HCT116 (cell line): Measurements from ENCODE around the gene OR13C4. TPM values are rescaled to one million over a fixed set of nuclear protein-coding genes. Genes with fewer than 3 reads are reported as not detected.

Experiments
- ATAC-seq: fragments of 200-7000 bp; cut with Tn5 transposase; 2 replicates; pipeline ENCODE4 v1.9.1; 2020; ENCODE audit warnings: mild to moderate bottlenecking, moderate library complexity
- BruUV-seq: library from RNA; stranded (reverse); fragments of 400-500 nt; replicated peaks from 2 replicates; lab custom pipeline; 2021; lab: Mats Ljungman, UMichigan
- CTCF ChIA-PET: fragments of 300-600 bp; sonication (Branson Sonifier 250); formaldehyde crosslinking; loops from one replicate; lab custom pipeline; 2021; ENCODE audit warnings: antibody characterized with exemption; lab: Charles Lee
- POLR2A ChIA-PET: fragments of 300-600, 350-600 bp; sonication (Branson Sonifier 250); formaldehyde crosslinking; loops from one replicate; lab custom pipeline; 2021; ENCODE audit warnings: antibody characterized with exemption; lab: Charles Lee
- RAD21 ChIA-PET, 2 experiments: fragments of 300-600 bp; sonication (Branson Sonifier 250); formaldehyde crosslinking; loops; one replicate each; lab custom pipeline; 2023; ENCODE audit warnings: low total read pairs in 2 of 2; ENCODE audit not compliant: uncharacterized antibody in 2 of 2, unreplicated experiment in 2 of 2, low non-redundant PET in 1 of 2; lab: Charles Lee
- DNase-seq: peaks from one replicate; pipeline ENCODE4 v3.0.0-alpha.2; 2010; ENCODE audit warnings: low read depth, low spot score
- H2AFZ ChIP-seq: fragments of 200-600 bp; shearing (Covaris generic), sonication (generic); 2 replicates; pipeline ENCODE4 v1.6.1; 2017; ENCODE audit warnings: low read depth, mixed run types, mixed read lengths, antibody characterized with exemption, low read length; ENCODE audit not compliant: poor library complexity, severe bottlenecking
- H3K27ac ChIP-seq: 2 replicates; pipeline ENCODE4 v1.5.1; 2012; ENCODE audit warnings: low read depth, low read length
- H3K27me3 ChIP-seq: fragments of 200-600 bp; sonication (generic); 2 replicates; pipeline ENCODE4 v1.6.1; 2016; ENCODE audit warnings: mixed run types, low read length, mixed read lengths; ENCODE audit not compliant: insufficient read depth
- H3K36me3 ChIP-seq, 2 experiments: fragments of 200-500 bp in 1 of 2; fragments of 200-600 bp in 1 of 2; sonication (Bioruptor generic) in 1 of 2; sonication (generic) in 1 of 2; 2 replicates each; pipeline versions ENCODE4 v1.5.1 to v1.6.1; 2014 to 2016; ENCODE audit warnings: low read length in 2 of 2, inconsistent platforms in 1 of 2, mixed read lengths in 1 of 2, mixed run types in 1 of 2; ENCODE audit not compliant: insufficient read depth in 2 of 2, control insufficient read depth in 1 of 2
- H3K4me1 ChIP-seq, 2 experiments: fragments of 200-600 bp in 1 of 2; sonication (generic) in 1 of 2; 2 replicates each; pipeline versions ENCODE4 v1.5.1 to v1.6.1; 2012 to 2017; ENCODE audit warnings: low read length in 2 of 2, inconsistent platforms in 1 of 2, mild to moderate bottlenecking in 1 of 2, mixed read lengths in 1 of 2, mixed run types in 1 of 2, moderate library complexity in 1 of 2; ENCODE audit not compliant: insufficient read depth in 2 of 2, control insufficient read depth in 1 of 2
- H3K4me2 ChIP-seq: fragments of 200-600 bp; sonication (generic); 2 replicates; pipeline ENCODE4 v1.6.1; 2017; ENCODE audit warnings: mixed run types, low read length, mixed read lengths
- H3K4me3 ChIP-seq, 2 experiments: fragments of 200-600 bp in 1 of 2; sonication (generic) in 1 of 2; replicated peaks in 1 of 2; 2 replicates each; pipeline ENCODE4 v1.5.1; 2011 to 2016; ENCODE audit warnings: low read length in 2 of 2, control low read depth in 1 of 2, low read depth in 1 of 2, mild to moderate bottlenecking in 1 of 2, mixed read lengths in 1 of 2, mixed run types in 1 of 2
- H3K79me2 ChIP-seq: fragments of 200-600 bp; sonication (generic); 2 replicates; pipeline ENCODE4 v1.6.1; 2017; ENCODE audit warnings: mild to moderate bottlenecking, mixed run types, low read length, moderate library complexity, mixed read lengths; ENCODE audit not compliant: insufficient read depth
- H3K9ac ChIP-seq: fragments of 200-600 bp; sonication (generic); 2 replicates; pipeline ENCODE4 v1.6.1; 2016; ENCODE audit warnings: low read length, mixed read lengths
- H3K9me2 ChIP-seq: fragments of 200-600 bp; sonication (generic), shearing (Covaris generic); 2 replicates; pipeline ENCODE4 v1.6.1; 2017; ENCODE audit warnings: mixed run types, mild to moderate bottlenecking, moderate library complexity; ENCODE audit not compliant: insufficient read depth
- H3K9me3 ChIP-seq, 2 experiments: fragments of 200-500 bp in 1 of 2; fragments of 200-600 bp in 1 of 2; sonication (Bioruptor generic) in 1 of 2; sonication (generic) in 1 of 2; 2 replicates each; pipeline ENCODE4 v1.6.1; 2014 to 2017; ENCODE audit warnings: low read length in 2 of 2, mixed read lengths in 2 of 2, inconsistent platforms in 1 of 2, low read depth in 1 of 2, mild to moderate bottlenecking in 1 of 2, mixed run types in 1 of 2, moderate library complexity in 1 of 2; ENCODE audit not compliant: control insufficient read depth in 1 of 2, insufficient read depth in 1 of 2
- H4K20me1 ChIP-seq: fragments of 200-600 bp; sonication (generic), shearing (Covaris generic); 2 replicates; pipeline ENCODE4 v1.6.1; 2017; ENCODE audit warnings: mixed run types, mild to moderate bottlenecking, moderate library complexity; ENCODE audit not compliant: insufficient read depth
- CTCF ChIP-seq, 3 experiments: fragments of 200-600 bp in 1 of 3; sonication (generic) in 1 of 3; IDR thresholded peaks in 2 of 3; conservative IDR thresholded peaks in 1 of 3; 2 replicates each; pipeline ENCODE4 v1.5.1; 2012 to 2017; ENCODE audit warnings: low read depth in 2 of 3, low read length in 2 of 3, antibody characterized with exemption in 1 of 3, borderline replicate concordance in 1 of 3, control low read depth in 1 of 3, mild to moderate bottlenecking in 1 of 3, mixed read lengths in 1 of 3, mixed run types in 1 of 3, moderate library complexity in 1 of 3; ENCODE audit not compliant: insufficient read depth in 1 of 3
- EGR1 ChIP-seq: IDR thresholded peaks from 2 replicates; pipeline ENCODE4 v1.6.1; 2012; ENCODE audit warnings: low read depth
- ELF1 ChIP-seq: IDR thresholded peaks from 2 replicates; pipeline ENCODE4 v1.6.1; 2012; ENCODE audit warnings: low read depth, borderline replicate concordance
- MAX ChIP-seq: IDR thresholded peaks from 2 replicates; pipeline ENCODE4 v1.6.1; 2012
- REST ChIP-seq: IDR thresholded peaks from 2 replicates; pipeline ENCODE4 v1.6.1; 2012; ENCODE audit warnings: low read depth
- SP1 ChIP-seq: IDR thresholded peaks from 2 replicates; pipeline ENCODE4 v1.6.1; 2012; ENCODE audit warnings: low read depth
- SRF ChIP-seq: IDR thresholded peaks from 2 replicates; pipeline ENCODE4 v1.6.1; 2012; ENCODE audit warnings: low read depth
- ZBTB33 ChIP-seq: IDR thresholded peaks from 2 replicates; pipeline ENCODE4 v1.6.1; 2011; ENCODE audit warnings: mild to moderate bottlenecking, low read length, moderate library complexity; ENCODE audit not compliant: insufficient replicate concordance; ENCODE audit errors: extremely low read depth
- intact Hi-C: fragments of 100-400 bp; cut with micrococcal nuclease; formaldehyde crosslinking; loops from 2 replicates; pipeline ENCODE4 v1.10.0; 2022
- total RNA-seq: library from RNA; stranded (reverse); gene quantifications from one replicate; pipeline ENCODE4 v1.2.1, GENCODE V29; 2021; ENCODE audit not compliant: unreplicated experiment

OR13C4 gene
- total RNA-seq, 1 experiment from 2014 or later = not detected

- H3K4me2 ChIP-seq = no peak overlapping the region
- ATAC-seq = no peak
- no TSS peak for BruUV-seq
These were observed 20.4 kb downstream of the OR13C4 start for GRCh38 chr9:104506565-104506964.

More at GRCh38 chr9:104506565-104506964, 20.4 kb downstream of the OR13C4 start:
- H3K36me3 ChIP-seq = no peaks in the 10 kb centered on the region
- no peaks in the 10 kb centered on the region for H3K27me3 ChIP-seq
- no peaks in the 10 kb centered on the region for H3K9me3 ChIP-seq
- no peak overlapping the region for H3K27ac ChIP-seq
- CTCF ChIA-PET = no interaction called here
- POLR2A ChIA-PET = no interaction called here
- RAD21 ChIA-PET = no interaction called here
- no peak overlapping the region for H2AFZ ChIP-seq
- no peak for DNase-seq
- H3K4me1 ChIP-seq = no peaks in the 10 kb centered on the region
- H3K9ac ChIP-seq = no peak overlapping the region
- H3K79me2 ChIP-seq = no peaks in the 10 kb centered on the region
- intact Hi-C loops = no loop called here
- H3K9me2 ChIP-seq = no peaks in the 10 kb centered on the region
- no peak for TF ChIP-seq CTCF (IDR thresholded peaks at IDR 0.05 in 2 of 3, conservative IDR thresholded peaks at IDR 0.05 in 1 of 3; ENCODE audit: borderline replicate concordance in 1 of 3, insufficient read depth in 1 of 3, low read depth in 2 of 3, low read length in 2 of 3)
- no peak for TF ChIP-seq ZBTB33
- TF ChIP-seq MAX = no peak
- TF ChIP-seq ELF1 = no peak
- TF ChIP-seq REST = no peak
- no peak for TF ChIP-seq SP1
- TF ChIP-seq SRF = no peak
- TF ChIP-seq EGR1 = no peak
- TF ChIP-seq, all 23 proteins: peak for 0
- no peaks in the 10 kb centered on the region for H4K20me1 ChIP-seq
- H3K4me3 ChIP-seq = no peak overlapping the region
